Activated CD4-positive, CD25-positive, alpha-beta regulatory T cell (primary cell): Measurements from ENCODE around the gene ANKRD13D.
A peak's percentile ranks its signal among the peaks of the same experiment; 100 is the strongest.
"Not testable (repeated sequence)": the region's sequence is repeated elsewhere in the genome, so short reads cannot be mapped to it uniquely, and the experiment has no call there.

Experiments
- DNase-seq, 4 experiments: peaks; one replicate each; lab custom pipeline; 2025; lab: John Stamatoyannopoulos, UW

ANKRD13D gene

DNA sequence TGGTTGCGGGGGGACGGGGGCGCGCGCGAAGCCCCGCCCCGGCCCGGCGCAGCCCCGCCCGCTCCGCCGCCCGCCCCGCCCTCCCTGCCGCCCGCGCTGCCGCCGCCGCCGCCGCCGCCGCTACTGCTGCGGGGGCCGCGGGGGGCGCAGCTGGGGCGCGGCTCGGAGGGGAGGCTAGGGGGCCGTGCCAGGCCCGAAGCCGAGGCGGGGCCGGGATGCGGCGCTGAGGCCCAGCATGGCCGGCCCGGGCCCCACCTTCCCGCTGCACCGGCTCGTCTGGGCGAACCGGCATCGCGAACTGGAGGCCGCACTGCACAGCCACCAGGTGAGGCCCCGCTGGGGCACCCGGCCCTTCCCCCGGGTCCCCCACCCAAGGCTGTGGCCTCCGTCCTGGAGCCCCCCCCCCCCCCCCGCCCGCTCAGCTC, at the start of gene ANKRD13D:
ANKRD13D (plus strand) TSS at position 78 of the 425 bp plus-strand sequence; CDS start at position 236, 158 bp downstream.
- peak in 1 of 4 experiments; percentile 60 for DNase-seq

DNA sequence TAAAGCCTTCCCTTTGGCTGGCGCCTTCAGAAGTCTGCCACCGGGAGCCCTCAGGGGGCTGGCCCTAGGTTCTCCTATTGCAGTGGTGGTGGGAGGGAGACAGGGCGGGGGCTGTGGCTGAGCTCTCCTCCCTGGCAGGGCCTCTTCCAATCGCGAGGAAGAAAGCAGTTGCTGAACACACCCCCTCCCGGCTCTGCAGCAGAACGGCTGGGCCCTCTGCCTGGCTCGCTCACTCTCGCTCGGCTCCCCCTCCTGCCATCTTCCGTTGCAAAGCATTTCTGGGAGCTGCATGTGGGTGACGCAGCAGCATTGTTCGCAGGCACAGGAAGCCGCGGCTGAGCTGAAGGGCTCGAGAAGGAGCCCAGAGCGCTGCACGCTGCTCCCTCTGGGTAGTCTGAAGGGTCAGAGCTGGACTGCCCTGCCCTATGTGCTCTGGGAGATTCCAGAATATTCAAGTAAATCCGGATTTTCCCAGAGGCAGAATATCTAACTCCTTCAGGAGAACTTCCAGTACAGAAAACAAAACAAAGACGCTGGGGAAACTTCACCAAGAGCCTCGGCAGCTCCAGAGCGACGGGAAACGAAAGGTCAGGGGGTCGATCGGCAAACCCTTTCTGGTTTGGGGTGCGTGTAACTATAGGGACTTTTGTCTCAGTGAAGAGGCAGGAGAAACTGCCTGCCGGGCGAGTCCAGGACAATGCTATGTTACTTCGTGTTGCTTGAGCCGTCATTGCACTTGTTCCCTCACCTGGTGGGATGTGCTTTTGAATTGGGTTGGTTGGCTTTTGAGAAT, 49.1 kb upstream of the ANKRD13D start:
- DNase-seq = peak; percentile 79 to 93 (median 88)

DNA sequence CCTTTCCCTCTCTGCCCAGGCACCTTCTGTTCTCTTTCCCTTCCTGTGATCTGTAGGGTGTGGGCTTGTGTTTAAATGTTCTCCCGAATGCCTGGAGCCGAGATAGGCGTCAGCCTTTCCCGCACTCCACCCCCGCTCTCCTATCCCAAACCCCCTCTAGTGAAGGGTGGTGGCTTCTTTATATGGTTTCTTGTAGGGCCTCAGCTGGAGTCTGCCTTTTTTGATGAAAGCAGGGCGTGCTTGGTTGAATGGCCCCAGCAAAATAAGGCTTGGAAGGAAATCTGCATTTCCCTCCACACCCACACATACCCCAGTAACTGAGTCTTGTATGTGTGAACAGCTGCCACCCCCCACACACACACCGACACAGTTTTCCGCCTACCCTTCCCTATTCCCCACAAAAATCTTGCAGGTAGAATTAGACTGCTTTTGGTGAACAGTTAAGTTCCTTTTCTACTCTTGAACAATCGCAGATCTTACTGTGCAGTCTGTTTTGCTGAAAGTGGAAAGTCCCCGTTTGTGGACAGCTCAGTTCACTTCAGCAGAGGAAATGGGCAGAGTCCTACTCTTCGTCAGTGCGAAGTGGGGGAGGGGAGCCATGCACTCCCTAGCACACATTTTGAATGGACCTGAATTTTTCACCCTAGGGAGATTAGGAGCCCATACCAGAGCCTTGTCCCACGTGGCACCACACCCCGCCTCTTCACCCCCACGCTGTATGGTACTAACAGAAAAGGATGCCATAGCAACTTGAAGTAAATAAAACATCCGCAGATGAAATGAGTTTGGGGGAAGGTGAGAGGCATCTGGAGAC, 48.3 kb upstream of the ANKRD13D start:
- DNase-seq = peak; percentile 47 to 64 (median 59)

DNA sequence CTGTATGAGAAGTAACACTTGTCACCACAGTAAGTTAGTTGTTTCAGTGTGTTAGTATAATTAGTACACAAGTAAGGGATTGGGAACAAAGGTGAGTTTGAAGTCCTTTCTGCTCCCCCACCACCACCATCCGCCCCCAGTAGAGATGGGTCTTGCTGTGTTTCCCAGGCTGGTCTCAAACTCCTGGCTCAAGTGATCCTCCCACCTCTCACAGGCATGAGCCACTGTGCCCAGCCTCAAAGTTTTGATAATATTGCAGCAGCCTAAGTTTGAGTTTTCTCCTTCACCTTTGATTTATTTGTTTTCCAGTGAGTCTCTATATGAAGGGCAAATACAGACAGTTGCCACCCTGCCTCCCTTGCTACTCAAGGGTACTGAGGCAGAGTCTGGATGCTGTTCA, 46.6 kb upstream of the ANKRD13D start:
- no peak for DNase-seq

DNA sequence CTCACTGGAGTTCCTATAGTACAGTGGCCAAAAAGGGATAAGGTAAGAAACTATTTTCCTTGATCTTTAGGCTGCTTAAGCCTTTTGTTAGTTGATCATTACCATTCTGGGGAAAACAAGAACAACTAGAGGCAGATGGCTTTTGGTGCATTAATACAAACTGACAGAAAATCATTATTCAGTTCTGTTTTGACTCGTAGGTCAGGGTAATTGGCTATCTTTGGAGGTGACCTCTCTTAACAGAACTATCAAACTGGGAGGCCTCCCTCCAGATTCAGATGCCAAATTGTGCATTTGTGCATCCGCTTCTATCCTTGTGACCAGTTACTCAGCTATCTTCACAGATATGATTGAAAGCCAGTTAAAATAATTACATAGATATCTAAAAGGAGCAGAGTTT, 46.1 kb upstream of the ANKRD13D start:
- no peak for DNase-seq

DNA sequence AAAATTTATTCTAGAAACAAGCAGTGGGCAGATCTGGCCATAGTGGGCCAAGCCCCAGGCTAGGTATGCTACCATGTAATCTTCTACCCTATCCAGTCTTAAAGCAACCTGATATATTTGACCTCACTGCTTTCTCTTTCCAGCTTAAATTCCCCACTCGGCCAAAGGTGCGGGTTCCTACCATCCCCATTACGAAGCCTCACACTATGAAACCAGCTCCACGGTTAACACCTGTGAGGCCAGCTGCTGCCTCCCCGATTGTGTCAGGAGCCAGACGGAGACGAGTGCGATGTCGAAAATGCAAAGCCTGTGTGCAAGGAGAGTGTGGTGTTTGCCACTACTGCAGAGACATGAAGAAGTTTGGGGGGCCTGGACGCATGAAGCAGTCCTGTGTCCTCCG, 44.1 kb upstream of the ANKRD13D start:
- DNase-seq = no peak

DNA sequence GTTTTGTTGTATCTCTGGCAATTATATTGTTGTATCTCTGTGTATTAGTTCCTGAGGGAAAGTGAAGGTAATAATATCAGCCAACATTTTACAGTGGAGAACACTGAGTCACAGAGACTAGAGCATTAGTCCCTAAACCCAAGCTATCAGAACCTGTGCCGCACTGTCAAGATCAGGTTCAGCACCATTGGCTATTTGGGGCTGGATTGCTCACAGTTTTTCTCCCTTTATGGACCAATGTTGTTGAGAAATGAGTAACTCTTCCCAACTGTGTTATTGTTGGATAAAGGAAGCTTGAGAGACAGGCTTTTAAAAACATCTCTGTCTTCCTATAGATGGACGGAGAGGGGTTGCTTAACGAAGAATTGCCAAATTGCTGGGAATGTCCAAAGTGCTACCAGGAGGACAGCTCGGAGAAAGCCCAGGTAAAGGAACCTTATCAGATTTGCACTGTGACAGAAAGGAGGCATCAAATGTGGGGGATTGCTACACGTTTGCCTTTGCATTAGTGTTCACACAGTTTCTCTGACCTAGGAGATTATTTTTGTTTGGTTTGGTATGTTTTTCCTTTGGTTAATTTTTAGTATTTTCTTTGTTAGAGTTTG, 41.1 kb upstream of the ANKRD13D start:
- no peak for DNase-seq

DNA sequence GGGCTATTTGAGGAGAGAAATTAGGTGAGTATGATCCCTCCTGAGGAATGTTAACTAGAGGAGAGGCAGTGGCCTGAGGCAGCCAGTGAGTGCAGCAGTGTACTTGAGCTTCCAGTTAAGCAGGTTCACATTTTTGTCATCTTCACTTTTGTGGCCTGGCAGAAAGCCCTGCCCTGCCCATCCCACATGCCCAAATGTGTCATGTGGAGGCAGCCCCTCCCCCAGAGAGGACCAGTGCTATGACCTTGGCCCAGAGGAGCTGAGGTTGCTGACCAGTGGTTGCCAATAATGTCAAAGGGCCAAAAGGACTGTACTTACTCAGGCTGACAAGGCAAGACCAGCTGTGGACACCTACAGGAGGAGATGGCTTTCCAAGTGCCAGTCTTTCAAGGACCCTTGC, 40.5 kb upstream of the ANKRD13D start:
- DNase-seq = no peak

DNA sequence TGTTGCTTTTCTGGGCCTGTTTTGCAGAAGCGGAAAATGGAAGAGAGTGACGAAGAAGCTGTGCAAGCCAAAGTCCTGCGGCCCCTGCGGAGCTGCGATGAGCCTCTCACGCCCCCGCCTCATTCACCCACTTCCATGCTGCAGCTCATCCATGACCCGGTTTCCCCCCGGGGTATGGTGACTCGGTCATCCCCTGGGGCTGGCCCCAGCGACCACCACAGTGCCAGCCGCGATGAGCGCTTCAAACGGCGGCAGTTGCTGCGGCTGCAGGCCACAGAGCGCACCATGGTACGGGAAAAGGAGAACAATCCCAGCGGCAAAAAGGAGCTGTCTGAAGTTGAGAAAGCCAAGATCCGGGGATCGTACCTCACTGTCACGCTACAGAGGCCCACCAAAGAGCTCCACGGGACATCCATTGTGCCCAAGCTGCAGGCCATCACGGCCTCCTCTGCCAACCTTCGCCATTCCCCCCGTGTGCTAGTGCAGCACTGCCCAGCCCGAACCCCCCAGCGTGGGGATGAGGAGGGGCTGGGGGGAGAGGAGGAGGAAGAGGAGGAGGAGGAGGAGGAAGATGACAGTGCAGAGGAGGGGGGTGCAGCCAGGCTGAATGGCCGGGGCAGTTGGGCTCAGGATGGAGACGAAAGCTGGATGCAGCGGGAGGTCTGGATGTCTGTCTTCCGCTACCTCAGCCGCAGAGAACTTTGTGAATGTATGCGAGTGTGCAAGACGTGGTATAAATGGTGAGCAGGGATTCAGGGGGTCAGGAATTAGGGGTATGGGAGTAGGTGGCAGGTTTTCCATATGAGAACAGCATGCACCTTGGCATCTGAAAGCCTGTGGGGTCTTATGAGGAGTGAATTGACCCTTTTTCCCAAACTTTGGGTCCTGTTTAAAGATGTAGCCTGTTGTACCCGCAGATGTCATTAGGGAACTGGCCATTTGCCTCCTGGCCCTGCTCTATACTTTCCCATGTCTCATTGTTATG, 38.8 kb upstream of the ANKRD13D start:
- DNase-seq = no peak

DNA sequence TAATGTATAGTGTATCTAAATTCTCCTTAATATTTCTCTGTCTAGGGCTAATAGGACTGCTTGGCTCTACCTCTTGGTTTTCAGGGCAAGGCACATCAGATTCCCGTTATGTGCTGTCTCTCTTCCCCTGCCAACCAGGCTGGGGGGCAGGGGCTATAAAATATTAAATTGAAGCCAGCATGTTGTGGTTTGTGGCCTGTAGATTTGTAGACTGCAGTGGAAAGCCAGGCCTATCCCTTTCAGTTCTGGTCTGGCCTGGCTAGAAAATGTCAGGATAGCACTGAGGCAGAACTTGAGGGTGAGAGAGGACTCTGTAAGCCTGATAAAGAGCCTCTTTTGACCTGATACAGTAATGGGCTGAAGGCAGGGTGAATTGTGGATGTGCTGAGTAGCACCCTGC, 37.3 kb upstream of the ANKRD13D start:
- no peak for DNase-seq

DNA sequence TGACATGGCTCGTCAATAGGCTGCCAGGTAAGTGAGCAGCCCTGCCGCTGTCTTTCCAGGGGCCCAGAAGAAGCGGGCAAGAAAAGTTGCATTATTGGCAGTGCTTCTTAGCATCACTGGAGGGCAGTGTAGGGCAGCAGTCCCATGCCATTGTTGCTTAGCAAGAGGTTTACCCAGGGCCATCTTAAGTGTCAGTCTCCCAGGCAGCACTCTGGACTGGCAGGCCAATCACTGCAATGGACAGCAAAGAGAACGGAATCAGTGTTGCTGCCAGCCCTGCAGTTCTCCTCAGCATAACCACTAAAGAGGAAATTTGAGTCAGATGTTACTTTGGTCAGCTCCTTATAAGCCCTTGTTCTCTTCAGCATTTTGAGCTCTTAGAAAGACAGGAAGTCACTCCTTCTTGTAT, 36.3 kb upstream of the ANKRD13D start:
- DNase-seq = no peak

DNA sequence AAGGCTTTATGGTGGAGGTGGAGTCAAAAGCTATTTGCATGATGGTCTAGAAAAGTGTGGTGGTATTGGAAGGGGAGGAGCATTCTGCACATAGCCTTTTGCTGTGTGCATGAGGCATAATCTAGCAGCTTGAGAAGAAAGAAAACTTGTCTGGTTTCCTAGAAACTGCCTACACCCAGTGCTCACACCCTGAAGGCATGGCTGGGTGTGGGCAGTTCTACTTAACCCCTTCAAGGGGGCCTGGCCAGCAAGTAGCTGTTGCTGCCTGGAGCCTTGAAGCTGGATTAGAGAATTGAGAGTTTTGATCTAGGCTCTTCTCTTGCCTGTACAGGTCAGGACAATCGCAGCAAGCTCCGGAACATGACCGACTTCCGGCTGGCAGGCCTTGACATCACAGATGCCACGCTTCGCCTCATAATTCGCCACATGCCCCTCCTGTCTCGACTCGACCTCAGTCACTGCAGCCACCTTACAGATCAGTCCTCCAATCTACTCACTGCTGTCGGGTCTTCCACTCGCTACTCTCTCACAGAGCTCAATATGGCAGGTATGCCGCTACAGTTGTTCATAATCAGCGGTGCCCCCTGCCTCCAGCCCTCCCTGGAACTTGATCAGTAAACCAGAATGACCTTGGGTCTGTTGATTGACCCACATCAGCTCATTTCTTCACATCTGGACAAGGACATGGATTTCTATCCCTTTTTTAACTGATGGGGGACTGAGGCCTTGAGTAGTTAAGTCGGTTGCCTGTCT, 35.1 kb upstream of the ANKRD13D start:
- no peak for DNase-seq

DNA sequence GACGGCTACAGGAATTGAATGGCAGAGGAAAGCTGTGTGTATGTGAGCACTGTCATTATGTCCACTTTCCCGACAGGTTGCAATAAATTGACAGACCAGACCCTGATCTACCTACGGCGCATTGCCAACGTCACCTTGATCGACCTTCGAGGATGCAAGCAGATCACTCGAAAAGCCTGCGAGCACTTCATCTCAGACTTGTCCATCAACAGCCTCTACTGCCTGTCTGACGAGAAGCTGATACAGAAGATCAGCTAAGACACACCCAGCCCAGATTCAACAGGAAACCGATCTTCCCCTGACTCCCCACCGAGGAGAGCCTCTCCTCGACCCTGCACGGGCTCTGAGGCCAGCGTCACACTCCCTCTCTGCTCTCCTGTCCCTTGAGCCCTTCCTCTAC, 34.3 kb upstream of the ANKRD13D start:
- DNase-seq = no peak

DNA sequence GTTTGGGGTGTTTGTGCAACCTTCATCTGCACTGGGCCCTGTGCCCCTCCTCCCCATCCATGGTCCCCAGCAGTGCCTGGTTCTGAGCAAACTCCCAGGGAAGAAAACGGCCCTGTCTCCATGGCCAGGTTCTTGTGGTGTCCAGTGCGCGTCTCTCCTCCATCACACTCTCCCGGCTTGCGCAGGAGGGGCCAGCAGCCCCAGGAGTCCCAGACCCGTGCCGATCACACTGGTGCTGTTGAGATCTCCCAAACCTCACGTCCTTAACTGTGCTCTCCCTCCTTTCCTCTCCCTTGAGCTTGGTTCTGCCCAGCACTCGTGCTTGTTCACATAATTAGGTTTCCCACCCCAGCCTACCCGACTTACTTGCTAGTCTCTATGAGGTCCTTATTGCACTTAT, 33.8 kb upstream of the ANKRD13D start:
- no peak for DNase-seq

DNA sequence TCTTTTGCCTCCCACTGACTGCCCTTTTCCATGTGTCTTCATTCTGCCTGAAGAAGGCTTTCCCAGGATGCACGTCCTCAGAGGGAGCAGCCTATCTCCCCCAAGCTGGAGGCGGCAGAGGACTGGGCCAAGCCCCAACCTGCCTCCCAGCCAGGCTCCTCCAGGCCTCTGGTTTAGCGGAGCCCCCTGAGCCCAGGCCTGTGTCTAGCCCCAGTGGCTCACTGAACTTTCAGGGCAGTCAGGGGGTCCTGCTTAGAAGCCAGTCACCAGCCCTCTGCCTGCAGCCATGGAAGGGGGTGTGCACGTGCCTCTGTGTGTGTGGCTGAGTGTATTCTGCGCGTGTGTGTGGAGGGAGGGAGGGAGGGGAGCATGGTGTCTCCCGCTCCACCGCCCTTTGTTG, 33.2 kb upstream of the ANKRD13D start:
- no peak for DNase-seq

DNA sequence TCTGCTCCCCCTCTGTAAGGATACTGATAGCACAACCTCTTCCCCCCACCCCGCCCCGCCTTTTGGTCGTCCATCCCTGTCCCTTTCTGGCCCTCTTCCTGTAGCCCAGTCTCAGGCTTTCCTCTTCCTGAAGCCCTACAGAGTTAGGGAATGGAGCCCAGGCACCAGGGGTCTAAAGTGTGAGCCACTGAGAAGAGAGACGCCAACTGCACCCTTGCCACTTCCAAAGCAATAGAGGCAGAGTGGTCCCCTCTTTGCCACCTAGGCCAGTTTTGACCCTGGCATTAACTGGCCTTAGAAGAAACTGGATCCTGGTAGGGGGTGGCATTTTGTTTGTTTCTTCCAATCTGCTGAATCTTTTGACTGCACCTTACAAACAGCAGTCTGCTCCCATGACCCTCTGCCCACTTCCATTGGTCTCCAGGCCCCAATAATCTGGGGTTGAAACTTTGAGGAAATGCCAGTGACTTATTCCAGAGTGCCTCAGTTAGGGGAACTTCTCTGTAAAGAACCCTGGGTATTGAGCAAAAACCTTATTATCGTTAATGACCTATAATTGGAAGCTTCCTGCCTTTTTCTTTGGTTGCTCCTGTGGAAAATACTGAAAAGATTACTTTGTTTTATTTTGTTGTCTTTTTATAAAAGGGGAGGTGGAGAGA, 32.5 kb upstream of the ANKRD13D start:
- no peak for DNase-seq

DNA sequence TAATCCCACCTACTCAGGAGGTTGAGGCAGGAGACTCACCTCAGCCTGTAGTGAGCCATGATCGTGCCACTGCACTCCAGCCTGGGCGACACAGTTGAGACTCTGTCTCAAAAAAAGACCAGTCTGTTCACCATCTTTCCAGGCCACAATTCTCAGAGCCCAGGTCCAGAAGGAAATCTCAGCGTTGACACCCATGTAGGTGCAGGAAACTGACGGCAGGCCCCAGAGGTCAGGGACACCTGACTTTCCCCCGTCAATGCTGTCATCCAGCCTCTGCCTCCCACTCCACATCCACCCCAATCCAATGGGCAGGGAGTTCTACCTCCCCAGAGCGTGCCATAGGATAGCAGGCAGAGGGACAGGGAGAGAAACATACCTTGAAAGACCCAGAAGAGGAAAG, 28.7 kb upstream of the ANKRD13D start:
- DNase-seq = no peak

DNA sequence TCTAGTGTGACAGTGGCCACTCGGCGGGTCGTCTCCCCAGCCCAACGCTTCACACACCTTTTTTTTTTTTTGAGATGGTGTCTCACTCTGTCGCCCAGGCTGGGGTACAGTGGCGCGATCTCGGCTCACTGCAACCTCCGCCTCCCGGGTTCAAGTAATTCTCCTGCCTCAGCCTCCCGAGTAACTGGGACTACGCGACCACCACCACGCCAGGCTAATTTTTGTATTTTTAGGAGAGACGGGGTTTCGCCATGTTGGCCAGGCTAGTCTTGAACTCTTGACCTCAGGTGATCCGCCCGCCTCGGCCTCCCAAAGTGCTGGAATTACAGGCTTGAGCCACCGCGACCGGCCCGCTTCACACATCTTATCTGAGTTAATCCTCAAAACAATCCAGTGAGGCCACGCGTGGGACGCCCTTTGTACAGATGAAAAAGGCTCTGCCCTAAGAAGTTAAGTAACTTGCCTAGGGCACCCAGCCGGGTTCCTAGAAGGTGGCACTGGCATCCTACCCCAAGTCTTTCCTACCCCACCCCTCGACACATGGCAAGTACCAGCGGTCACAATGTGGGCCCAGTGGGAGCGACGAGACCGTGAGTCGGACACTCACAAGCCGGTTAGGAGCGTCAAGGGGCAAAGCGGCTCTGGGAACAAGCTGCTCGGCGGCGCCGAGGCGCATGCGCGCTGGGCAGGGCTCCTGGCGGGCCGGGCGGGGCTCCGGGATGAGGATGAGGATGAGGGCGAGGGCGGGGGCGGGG, 28.0 kb upstream of the ANKRD13D start:
- DNase-seq = not testable (repeated sequence)

DNA sequence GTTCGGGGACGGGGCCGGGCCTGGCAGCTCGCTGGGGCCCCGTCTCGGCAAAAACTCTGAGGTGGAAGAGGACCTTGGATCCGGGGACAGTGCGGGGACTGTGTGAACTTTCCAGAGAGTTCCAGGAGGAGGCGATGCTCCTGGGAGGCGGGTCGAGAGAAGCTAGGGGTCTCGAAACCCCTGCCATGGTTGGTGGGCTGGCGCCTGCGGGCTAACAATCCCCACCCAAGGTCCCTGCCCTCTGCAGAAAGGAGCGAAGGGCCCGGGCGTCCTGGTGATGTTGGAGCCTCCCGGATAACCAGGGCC, 27.5 kb upstream of the ANKRD13D start:
- DNase-seq = no peak
